Panc1 (cell line): ENCODE data around the gene KCNK6. TPM values are rescaled to one million over a fixed set of nuclear protein-coding genes. Genes with fewer than 3 reads are reported as not detected.

Source experiments
- ATAC-seq: fragments of 200-7000 bp; cut with Tn5 transposase; 2 replicates; pipeline ENCODE4 v1.9.1; 2020; ENCODE audit warnings: mild to moderate bottlenecking, moderate library complexity
- BruUV-seq: library from RNA; stranded (reverse); fragments of 400-500 nt; replicated peaks from 2 replicates; lab custom pipeline; 2021; lab: Mats Ljungman, UMichigan
- CTCF ChIA-PET: fragments of 300-600 bp; sonication (Branson Sonifier 250); formaldehyde crosslinking; loops from one replicate; lab custom pipeline; 2022; ENCODE audit warnings: antibody characterized with exemption; lab: Charles Lee
- POLR2A ChIA-PET: fragments of 300-600 bp; sonication (Branson Sonifier 250); formaldehyde crosslinking; loops from one replicate; lab custom pipeline; 2022; ENCODE audit warnings: antibody characterized with exemption; lab: Charles Lee
- DNase-seq: peaks from one replicate; pipeline ENCODE4 v3.0.0-alpha.2; 2010; ENCODE audit warnings: low read depth, low spot score
- H3K27ac ChIP-seq: 2 replicates; pipeline ENCODE4 v1.5.1; 2011; ENCODE audit warnings: mild to moderate bottlenecking, low read length, inconsistent platforms
- H3K27me3 ChIP-seq: fragments of 200-500 bp; sonication (Bioruptor generic); 2 replicates; pipeline ENCODE4 v1.6.0; 2014; ENCODE audit warnings: low read length, inconsistent platforms; ENCODE audit not compliant: control insufficient read depth, insufficient read depth
- H3K36me3 ChIP-seq: fragments of 200-500 bp; sonication (Bioruptor generic); 2 replicates; pipeline ENCODE4 v1.5.1; 2014; ENCODE audit warnings: inconsistent platforms, mild to moderate bottlenecking, low read length, moderate library complexity; ENCODE audit not compliant: control insufficient read depth, insufficient read depth
- H3K4me1 ChIP-seq: 2 replicates; pipeline ENCODE4 v1.5.1; 2011; ENCODE audit warnings: inconsistent platforms, mild to moderate bottlenecking, low read length, moderate library complexity; ENCODE audit not compliant: control insufficient read depth, insufficient read depth
- H3K4me3 ChIP-seq, 2 experiments: 2 replicates each; pipeline ENCODE4 v1.5.1; 2011 to 2012; ENCODE audit warnings: low read depth in 2 of 2, low read length in 2 of 2, mild to moderate bottlenecking in 2 of 2, inconsistent platforms in 1 of 2, moderate library complexity in 1 of 2
- H3K9me3 ChIP-seq: fragments of 200-500 bp; sonication (Bioruptor generic); 2 replicates; pipeline ENCODE4 v1.5.1; 2014; ENCODE audit warnings: low read depth, mild to moderate bottlenecking, inconsistent platforms, low read length, moderate library complexity; ENCODE audit not compliant: control insufficient read depth, insufficient read depth
- CTCF ChIP-seq: fragments of 450-650 bp; IDR thresholded peaks from 2 replicates; pipeline ENCODE4 v1.5.1; 2017; ENCODE audit warnings: mild to moderate bottlenecking
- POLR2AphosphoS5 ChIP-seq: IDR thresholded peaks from 2 replicates; pipeline ENCODE4 v1.6.1; 2012; ENCODE audit warnings: mild to moderate bottlenecking, low read depth, low read length, moderate library complexity
- REST ChIP-seq, 2 experiments: IDR thresholded peaks; 2 replicates each; pipeline ENCODE4 v1.6.1; 2011 to 2012; ENCODE audit warnings: low read depth in 2 of 2, control low read depth in 1 of 2, low read length in 1 of 2, mild to moderate bottlenecking in 1 of 2, moderate library complexity in 1 of 2; ENCODE audit not compliant: insufficient read depth in 1 of 2
- SIN3A ChIP-seq: IDR thresholded peaks from 2 replicates; pipeline ENCODE4 v1.6.1; 2012; ENCODE audit warnings: low read depth, mild to moderate bottlenecking, low read length, moderate library complexity, borderline replicate concordance; ENCODE audit not compliant: insufficient read depth
- TCF7L2 ChIP-seq: IDR thresholded peaks from 2 replicates; pipeline ENCODE4 v1.6.1; 2011; ENCODE audit warnings: mild to moderate bottlenecking, low read depth, low read length, inconsistent platforms
- in situ Hi-C: cut with HindIII; loops from 2 replicates; pipeline ENCODE4 v1.10.0; 2016; ENCODE audit warnings: low sequenced_read_pairs, low pct_unique_long_range_greater_than_20kb
- intact Hi-C: fragments of 100-400 bp; cut with micrococcal nuclease; formaldehyde crosslinking; loops from one replicate; pipeline ENCODE4 v1.10.0; 2022; ENCODE audit not compliant: unreplicated experiment
- total RNA-seq: library from RNA; stranded (reverse); gene quantifications from one replicate; pipeline ENCODE4 v1.2.1, GENCODE V29; 2021; ENCODE audit not compliant: unreplicated experiment

The KCNK6 gene
- total RNA-seq, 1 experiment from 2014 or later = 17.2 TPM

GRCh38 chr19:38321646-38322196 lies 2.1 kb downstream of the KCNK6 start:
- ATAC-seq (no peak), DNase-seq (no peak)
- CTCF ChIA-PET = no interaction called here
- TF ChIP-seq REST (IDR thresholded peaks at IDR 0.05; ENCODE audit: insufficient read depth in 1 of 2, low read depth in 2 of 2, low read length in 1 of 2) (no peak), POLR2AphosphoS5 (no peak), CTCF (no peak), SIN3A (no peak), TCF7L2 (no peak)
- Histone ChIP-seq H3K4me3 (peak overlapping the region in 1 of 2 experiments; percentile 86; a peak in 2 of 4 replicates), H3K9me3 (no peaks in the 10 kb centered on the region), H3K4me1 (peaks cover 16% of the 10 kb centered on the region), H3K27ac (peak overlapping the region; percentile 60), H3K27me3 (no peaks in the 10 kb centered on the region), H3K36me3 (no peaks in the 10 kb centered on the region)
- POLR2A ChIA-PET = interaction anchor here (0.8 kb wide), 1 partner anchor 16 kb away, joined by 3 read pairs; no protein-coding TSS in a partner anchor
- no TSS peak for BruUV-seq
- in situ Hi-C loops (no loop called here), intact Hi-C loops (no loop called here)

- POLR2A ChIA-PET = no interaction called here
- H3K27ac ChIP-seq = no peak overlapping the region
- no peaks in the 10 kb centered on the region for H3K9me3 ChIP-seq
- no TSS peak for BruUV-seq
- peaks cover 16% of the 10 kb centered on the region for H3K4me1 ChIP-seq
- DNase-seq = no peak
- intact Hi-C loops = no loop called here
- CTCF ChIA-PET = no interaction called here
- TF ChIP-seq CTCF (no peak), SIN3A (no peak), TCF7L2 (no peak), REST (IDR thresholded peaks at IDR 0.05; ENCODE audit: insufficient read depth in 1 of 2, low read depth in 2 of 2, low read length in 1 of 2) (no peak)
- no peak overlapping the region for H3K4me3 ChIP-seq
- H3K36me3 ChIP-seq = no peaks in the 10 kb centered on the region
- ATAC-seq = no peak
- H3K27me3 ChIP-seq = no peaks in the 10 kb centered on the region
- in situ Hi-C loops = no loop called here
Observed at GRCh38 chr19:38323291-38323690, 3.6 kb downstream of the KCNK6 start.
